Dermis blood vessel endothelial cell (primary cell): Measurements from ENCODE around the gene PROSER2. TPM values are rescaled to one million over a fixed set of nuclear protein-coding genes. Genes with fewer than 3 reads are reported as not detected.
"Not testable (repeated sequence)": the region's sequence is repeated elsewhere in the genome, so short reads cannot be mapped to it uniquely, and the experiment has no call there.

Experiments
- DNase-seq: peaks from one replicate; pipeline ENCODE4 v3.0.0; 2010
- total RNA-seq: library from RNA; depleted of rRNA; stranded (reverse); fragments of >200 nt; gene quantifications from 2 replicates; pipeline ENCODE4 v1.2.3, GENCODE V29; 2014

PROSER2 gene
- total RNA-seq, 1 donor from 2014 or later, result 7.5 TPM

- no peak for DNase-seq
These were observed 63.0 kb downstream of the PROSER2 start for GRCh38 chr10:11886138-11886474.

DNA sequence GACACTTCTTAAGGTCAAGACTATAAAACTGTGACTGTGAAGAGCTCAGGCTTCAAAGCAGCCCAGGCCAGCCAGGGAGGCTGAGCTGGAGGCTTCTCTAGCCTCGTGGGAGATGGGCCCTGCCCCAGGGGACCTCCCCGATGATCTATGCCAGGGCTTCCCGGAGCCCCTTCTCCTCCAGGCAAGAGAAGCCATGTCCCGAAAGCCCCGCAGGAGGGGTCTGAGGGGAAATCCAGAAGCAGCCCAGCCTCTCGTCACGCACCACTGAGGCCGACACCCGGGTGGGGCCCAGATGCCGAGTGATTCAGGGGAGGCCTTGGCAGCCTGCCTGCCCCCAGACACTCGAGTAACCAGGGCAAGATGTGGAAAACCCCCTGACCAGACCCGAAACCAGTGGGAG lies 63.7 kb downstream of the PROSER2 start:
- no peak for DNase-seq

DNA sequence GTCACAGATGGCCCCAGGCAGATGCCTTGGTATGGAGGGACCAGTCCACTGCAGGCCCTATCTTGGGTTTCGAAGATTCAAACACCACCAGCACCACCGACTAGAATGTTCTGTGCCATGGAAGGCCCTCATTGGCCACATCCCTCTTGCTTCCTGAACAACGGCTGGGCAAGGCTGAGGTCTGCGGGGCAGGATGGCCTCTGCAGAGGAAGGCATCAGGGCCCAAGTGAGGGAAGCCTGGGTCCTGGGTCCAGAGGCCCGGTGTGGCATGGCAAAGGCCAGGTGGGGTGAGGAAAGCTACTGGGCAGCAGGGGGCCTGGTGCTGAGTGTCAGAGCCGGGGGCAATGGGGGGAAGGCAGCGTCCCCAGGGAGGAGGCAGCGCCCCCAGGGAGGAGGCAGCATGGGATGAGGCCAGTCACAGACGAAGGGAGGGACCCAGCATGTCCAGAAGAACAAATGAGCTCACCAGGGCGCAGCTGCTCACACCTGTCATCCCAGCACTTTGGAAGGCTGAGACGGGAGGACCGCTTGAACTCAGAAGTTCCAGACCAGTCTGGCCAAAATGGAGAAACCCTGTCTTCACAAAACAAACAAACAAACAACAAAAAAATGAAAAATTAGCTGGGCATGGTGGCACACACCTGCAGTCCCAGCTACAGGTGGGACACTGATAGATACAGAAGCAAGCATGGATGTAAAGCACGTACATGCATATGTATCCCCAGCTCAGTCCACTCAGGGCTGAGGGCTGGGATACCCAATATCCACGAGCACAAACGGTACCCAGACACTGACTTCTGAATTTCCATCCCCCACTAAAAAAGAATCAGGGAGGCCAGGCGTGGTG lies 64.4 kb downstream of the PROSER2 start:
- DNase-seq, result no peak

- DNase-seq, result not testable (repeated sequence)
These were observed 66.1 kb downstream of the PROSER2 start for GRCh38 chr10:11889263-11889662.

DNA sequence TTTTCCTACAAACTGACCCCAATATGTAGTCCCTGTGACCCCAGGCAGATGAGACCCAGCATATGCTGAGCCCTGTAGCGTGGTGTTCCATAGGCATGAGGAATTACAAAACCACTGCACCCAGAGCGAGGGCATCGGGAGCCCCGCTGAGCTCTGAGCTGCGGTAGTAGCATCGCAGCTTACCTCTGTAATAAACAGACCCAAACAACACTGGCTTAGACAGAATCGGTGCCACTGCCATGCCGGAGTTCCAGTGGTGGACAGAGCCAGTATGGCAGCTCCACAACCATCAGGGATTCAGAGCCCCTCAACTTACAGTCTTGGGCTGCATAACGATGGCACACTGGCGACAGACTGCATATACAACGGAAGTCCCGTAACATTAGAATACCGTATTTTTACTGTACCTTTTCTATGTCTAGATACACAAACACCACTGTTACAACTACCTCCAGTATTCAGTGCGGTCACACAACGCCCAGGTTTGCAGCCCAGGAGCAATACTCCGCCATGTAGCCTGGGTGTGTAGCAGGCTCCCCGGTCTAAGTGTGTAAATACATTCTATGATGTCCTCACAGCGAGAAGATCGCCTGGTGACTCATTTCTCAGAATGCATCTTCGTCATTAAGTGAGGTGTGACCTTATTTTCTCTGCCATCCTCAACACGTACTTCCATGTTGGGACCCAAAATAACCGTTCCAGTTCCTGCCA lies 68.8 kb downstream of the PROSER2 start:
- DNase-seq, result no peak

GRCh38 chr10:11893749-11894278 lies 70.7 kb downstream of the PROSER2 start:
- DNase-seq, result no peak

GRCh38 chr10:11894381-11895107 lies 71.4 kb downstream of the PROSER2 start:
- no peak for DNase-seq

DNA sequence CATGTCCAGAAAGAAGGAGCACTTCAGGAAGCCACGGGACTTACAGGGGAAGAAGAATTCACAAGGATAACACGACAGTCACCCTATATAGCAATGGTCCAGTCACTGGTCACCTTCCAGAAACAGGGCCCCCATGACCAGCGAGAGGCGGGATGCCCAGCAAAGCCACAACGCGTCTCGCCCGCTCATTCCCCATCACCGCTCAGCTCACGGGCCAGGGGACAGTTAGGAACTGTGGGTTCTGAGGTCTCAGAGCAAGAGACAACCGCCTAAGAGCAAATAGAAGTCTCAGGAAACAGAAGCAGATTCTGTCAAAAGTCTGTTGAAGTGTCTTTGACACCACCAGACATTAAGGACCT lies 71.9 kb downstream of the PROSER2 start:
- no peak for DNase-seq

GRCh38 chr10:11895598-11895997 lies 72.4 kb downstream of the PROSER2 start:
- no peak for DNase-seq

DNA sequence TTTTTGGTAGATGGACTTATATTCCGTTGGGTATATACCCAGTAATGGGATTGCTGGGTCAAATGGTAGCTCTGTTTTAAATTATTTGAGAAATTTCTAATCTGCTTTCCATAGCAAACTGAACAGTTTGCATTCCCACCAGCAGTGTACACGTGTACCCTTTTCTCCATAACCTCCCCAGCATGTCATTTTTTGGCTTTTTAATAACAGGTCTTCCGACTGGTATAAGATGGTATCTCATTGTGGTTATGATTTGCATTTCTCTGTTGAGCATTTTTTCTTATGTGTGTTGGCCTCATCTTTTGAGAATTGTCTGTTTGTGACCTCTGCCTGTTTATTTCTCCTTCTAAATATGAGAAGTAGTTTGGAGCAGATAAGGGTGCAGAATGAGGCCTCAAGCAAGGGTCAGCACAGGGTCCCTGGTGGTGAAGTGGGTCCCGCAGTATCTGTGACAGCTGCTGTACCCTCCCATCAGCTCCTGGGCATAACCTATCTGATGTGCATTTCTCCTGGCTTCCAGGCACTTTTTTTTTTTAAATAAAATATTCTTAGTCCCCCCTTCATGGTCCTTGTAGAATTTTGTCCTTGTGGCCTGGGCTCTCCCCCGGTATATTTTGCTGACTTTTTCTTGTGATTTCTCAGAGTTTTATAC lies 73.5 kb downstream of the PROSER2 start:
- no peak for DNase-seq

- no peak for DNase-seq
These were observed 74.8 kb downstream of the PROSER2 start for GRCh38 chr10:11898033-11898371.

- peak; percentile 29 for DNase-seq
These were observed 75.4 kb downstream of the PROSER2 start for GRCh38 chr10:11898372-11899066.

DNA sequence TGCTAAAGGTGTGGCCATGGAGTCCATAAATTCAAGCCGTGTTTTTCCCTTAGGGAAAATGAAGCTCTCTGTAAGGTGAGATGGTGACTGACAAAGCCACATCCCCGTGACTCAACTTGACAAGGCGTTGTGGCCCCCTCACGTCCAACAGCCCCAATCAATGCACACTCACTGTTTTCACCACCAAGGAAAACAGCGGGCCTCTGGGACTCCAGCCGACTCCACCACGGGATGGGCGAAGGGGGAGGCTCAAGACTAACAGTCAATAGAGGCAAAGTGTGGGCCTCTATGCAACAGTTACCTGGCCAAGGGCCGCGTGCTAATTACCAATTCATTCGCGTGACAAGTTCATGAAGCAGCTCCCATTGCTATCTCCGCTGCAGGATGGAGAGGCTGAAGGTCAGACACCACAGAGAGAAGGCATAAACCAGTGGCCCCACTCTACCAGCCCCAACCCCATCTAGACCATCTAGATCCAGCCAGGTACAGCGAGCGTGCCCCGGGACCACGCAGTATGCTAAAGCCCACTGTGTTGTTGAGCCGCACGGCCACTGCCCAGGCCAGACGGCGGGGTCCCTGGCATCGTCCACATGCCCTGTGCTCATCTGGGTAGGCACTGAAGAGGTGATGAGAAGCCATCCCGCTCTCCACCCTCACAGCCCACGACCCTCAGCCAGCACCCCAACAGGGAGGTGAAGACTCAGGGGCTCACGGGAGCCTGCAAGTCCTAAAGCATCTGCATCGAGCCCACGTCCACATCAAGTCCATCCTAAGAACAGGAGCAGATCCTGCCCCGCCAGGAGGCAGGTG lies 76.1 kb downstream of the PROSER2 start:
- DNase-seq, result no peak

DNA sequence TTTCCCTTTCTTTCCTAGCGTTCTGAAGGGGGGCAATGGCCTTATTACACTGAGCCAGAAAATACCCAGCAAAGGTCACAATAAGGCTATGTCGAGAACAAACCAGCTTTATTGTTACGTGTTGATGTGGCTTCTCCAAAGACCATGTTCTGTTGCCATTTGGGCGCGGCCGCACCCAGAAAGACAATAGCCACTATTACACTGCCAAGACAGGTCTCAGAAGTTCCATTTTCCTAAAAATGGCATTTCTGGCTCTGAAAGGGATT lies 77.8 kb downstream of the PROSER2 start:
- no peak for DNase-seq

DNA sequence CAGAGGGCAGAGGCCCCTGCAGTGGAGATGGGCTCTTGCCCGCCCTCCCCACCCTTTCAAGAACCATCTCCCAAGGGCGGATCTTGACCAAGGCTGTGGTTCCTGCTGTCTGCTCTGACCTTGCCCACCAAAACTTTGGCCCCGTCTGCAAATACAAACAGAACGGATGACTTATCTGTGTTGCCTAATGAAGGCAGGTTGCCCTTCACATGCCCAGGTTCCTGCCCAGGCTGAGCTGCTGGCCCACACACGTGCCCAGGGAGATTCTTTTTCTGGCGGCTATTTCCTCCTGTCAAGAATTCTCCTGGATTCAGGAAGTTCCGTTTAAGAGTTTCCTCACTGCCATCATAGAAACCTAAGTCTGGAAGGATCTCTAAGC lies 78.3 kb downstream of the PROSER2 start:
- DNase-seq, result peak; percentile 37

- DNase-seq, result no peak
These were observed 78.8 kb downstream of the PROSER2 start for GRCh38 chr10:11901833-11902475.

DNA sequence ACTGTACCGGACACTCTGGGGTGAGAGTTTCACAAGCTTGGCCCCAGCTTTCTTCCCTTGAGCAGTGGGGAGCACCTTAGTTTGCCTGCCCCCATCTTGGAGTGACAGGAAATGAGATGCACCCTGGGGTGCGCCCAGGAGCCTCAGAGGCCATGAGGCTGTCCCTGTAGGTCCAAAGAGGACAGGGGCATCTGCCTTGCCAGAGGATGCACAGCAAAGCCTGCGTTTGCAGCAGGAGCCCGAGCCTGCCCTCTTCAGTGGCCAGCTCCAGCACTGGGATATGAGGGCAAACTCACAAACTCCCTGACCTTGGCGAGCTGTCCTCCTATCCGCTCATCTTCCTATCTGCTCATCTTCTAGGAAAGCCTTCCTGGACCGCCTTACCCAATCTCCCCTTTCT lies 79.5 kb downstream of the PROSER2 start:
- no peak for DNase-seq

DNA sequence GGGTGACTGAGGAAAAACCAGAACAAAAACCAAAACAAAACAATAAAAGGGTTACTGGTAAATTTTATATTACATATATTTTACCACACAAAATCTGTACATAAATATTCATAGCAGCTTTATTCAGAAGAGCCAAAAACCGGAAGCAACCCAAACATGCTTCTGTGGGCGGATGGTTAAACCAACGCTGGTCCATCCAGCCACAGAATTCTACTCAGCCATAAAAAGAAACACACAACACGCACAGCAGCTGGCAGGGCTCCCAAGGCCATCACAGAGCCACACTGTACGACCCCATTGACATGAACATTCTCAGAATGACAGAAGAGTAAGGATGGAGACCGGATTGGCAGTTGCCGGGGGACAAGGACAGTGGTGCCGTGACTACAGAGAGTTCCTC lies 83.6 kb downstream of the PROSER2 start:
- no peak for DNase-seq

GRCh38 chr10:11907914-11908313 lies 84.8 kb downstream of the PROSER2 start:
- DNase-seq, result no peak

GRCh38 chr10:11908536-11908935 lies 85.4 kb downstream of the PROSER2 start:
- DNase-seq, result no peak

GRCh38 chr10:11908991-11909390 lies 85.8 kb downstream of the PROSER2 start:
- DNase-seq, result no peak
